ENCODE results near the gene SPECC1. TPM values are rescaled to one million over a fixed set of nuclear protein-coding genes. Genes with fewer than 3 reads are reported as not detected.
A peak's percentile ranks its signal among the peaks of the same experiment; 100 is the strongest.

Gene SPECC1
- total and polyA plus RNA-seq, 2 experiments from 2014 or later: 1.3 to 1.5 TPM

GRCh38 chr17:20155258-20156195, 146.4 kb downstream of the SPECC1 start:
- Histone ChIP-seq H3K79me2 (ENCODE audit: insufficient read depth) (no peaks in the 10 kb centered on the region), H3F3A (ENCODE audit: insufficient read depth) (no peaks in the 10 kb centered on the region), H3K9ac (peak overlapping the region; percentile 57), H3K9me2 (ENCODE audit: insufficient read depth) (no peaks in the 10 kb centered on the region), H3K4me3 (peak overlapping the region; percentile 74), H3K9me3 (ENCODE audit: low read depth) (no peaks in the 10 kb centered on the region), H3K36me3 (ENCODE audit: low read depth) (no peaks in the 10 kb centered on the region), H3K27me3 (replicated peaks; ENCODE audit: insufficient read depth) (peaks cover 16% of the 10 kb centered on the region), H3K27ac (no peak overlapping the region), H4K20me1 (ENCODE audit: insufficient read depth) (no peaks in the 10 kb centered on the region), H2AFZ (peak overlapping the region; percentile 83), H3K4me2 (ENCODE audit: unreplicated experiment) (peak overlapping the region; percentile 74), H3K4me1 (ENCODE audit: insufficient read depth) (no peaks in the 10 kb centered on the region)
- 12 to 15% methylated on average over 53 to 62 of the region's 69 CpGs for WGBS, 2 experiments (ENCODE audit: low coverage in 1 of 2, low lambda C conversion rate in 2 of 2, missing lambda C conversion rate in 2 of 2)
- DNase-seq: peak; percentile 83
- in situ Hi-C loops (cut with MboI): no loop called here
- TF ChIP-seq EZH2phosphoT487 (IDR thresholded peaks at IDR 0.05; ENCODE audit: insufficient read depth, low read depth) (no peak), EZH2 (IDR thresholded peaks at IDR 0.05; ENCODE audit: insufficient read depth, poor library complexity, severe bottlenecking) (no peak)

DNA sequence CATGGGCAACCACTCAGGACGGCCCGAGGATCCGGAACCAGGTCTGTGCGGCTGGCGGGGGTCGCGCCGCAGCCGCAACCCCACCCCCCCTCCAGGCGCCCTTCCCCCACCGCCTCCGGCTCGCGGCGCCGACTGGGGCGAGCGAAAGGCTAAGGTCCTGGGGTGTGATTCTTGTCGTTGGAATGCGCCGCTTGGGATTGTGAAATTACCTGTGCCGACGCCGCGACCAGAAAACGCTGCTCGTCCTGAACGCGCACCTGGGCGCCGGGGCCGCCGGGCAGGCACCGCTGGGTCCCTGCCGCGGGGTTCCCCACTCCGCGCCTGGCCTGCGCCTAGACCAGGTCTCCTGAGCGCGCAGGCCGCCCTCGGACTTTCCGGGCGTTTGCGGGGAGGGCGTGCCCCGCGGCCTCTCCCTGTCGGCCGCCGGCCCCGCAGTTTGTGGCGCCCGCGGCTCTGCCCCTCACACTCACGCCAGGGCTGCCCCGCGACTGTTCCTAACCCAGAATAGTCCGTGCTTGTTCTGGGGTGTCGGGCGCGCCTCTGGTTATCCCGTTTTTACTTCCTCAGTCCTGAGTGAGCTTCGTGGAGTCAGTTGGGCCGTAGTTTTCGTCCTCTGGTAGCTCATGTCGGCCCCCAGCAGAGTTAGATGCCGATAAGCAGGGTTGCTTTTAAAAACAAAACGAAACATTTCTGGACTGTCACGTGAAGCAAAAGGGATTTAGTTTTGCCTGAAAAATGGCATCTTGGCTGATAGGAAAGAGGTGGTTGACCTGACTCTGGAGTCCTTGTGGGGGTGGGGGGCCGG, 147.2 kb downstream of the SPECC1 start:
- Histone ChIP-seq H4K20me1 (ENCODE audit: insufficient read depth) (no peaks in the 10 kb centered on the region), H3K36me3 (ENCODE audit: low read depth) (no peaks in the 10 kb centered on the region), H3K79me2 (ENCODE audit: insufficient read depth) (no peaks in the 10 kb centered on the region), H3K4me1 (ENCODE audit: insufficient read depth) (no peaks in the 10 kb centered on the region), H2AFZ (peak overlapping the region; percentile 83), H3K9me3 (ENCODE audit: low read depth) (no peaks in the 10 kb centered on the region), H3K27me3 (replicated peaks; ENCODE audit: insufficient read depth) (peaks cover 16% of the 10 kb centered on the region), H3F3A (ENCODE audit: insufficient read depth) (no peaks in the 10 kb centered on the region), H3K9ac (peak overlapping the region; percentile 57), H3K4me2 (ENCODE audit: unreplicated experiment) (peak overlapping the region; percentile 74), H3K27ac (no peak overlapping the region), H3K4me3 (peak overlapping the region; percentile 74), H3K9me2 (ENCODE audit: insufficient read depth) (no peaks in the 10 kb centered on the region)
- peak; percentile 47 for DNase-seq
- TF ChIP-seq EZH2phosphoT487 (IDR thresholded peaks at IDR 0.05; ENCODE audit: insufficient read depth, low read depth) (no peak), EZH2 (IDR thresholded peaks at IDR 0.05; ENCODE audit: insufficient read depth, poor library complexity, severe bottlenecking) (no peak)
- 1 to 2% methylated on average over 51 to 61 of the region's 72 CpGs for WGBS, 2 experiments (ENCODE audit: low coverage in 1 of 2, low lambda C conversion rate in 2 of 2, missing lambda C conversion rate in 2 of 2)
- in situ Hi-C loops (cut with MboI): no loop called here

DNA sequence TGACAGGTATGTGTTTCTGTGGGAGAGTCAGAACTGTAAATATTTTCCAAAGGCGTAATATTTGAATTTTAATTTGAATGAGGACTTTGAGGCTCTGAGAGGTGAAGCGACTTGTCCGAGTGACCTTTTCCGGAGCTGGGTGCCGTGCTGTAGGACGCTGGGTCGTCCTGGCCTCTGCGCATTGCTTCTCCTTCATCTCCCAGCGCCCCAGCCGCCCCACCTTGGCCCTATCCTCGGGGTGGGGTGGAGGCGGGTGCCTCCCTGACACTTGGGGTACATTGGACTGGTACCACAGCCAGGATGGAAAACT, 147.8 kb downstream of the SPECC1 start:
- no peak for DNase-seq
- Histone ChIP-seq H3K27me3 (replicated peaks; ENCODE audit: insufficient read depth) (peaks cover 16% of the 10 kb centered on the region), H3K4me2 (ENCODE audit: unreplicated experiment) (peak overlapping the region; percentile 74), H3K79me2 (ENCODE audit: insufficient read depth) (no peaks in the 10 kb centered on the region), H3K4me3 (peak overlapping the region; percentile 74), H3K9me2 (ENCODE audit: insufficient read depth) (no peaks in the 10 kb centered on the region), H3F3A (ENCODE audit: insufficient read depth) (no peaks in the 10 kb centered on the region), H3K27ac (no peak overlapping the region), H3K4me1 (ENCODE audit: insufficient read depth) (no peaks in the 10 kb centered on the region), H4K20me1 (ENCODE audit: insufficient read depth) (no peaks in the 10 kb centered on the region), H3K9me3 (ENCODE audit: low read depth) (no peaks in the 10 kb centered on the region), H3K9ac (no peak overlapping the region), H3K36me3 (ENCODE audit: low read depth) (no peaks in the 10 kb centered on the region), H2AFZ (peak overlapping the region; percentile 83)
- TF ChIP-seq EZH2 (IDR thresholded peaks at IDR 0.05; ENCODE audit: insufficient read depth, poor library complexity, severe bottlenecking): peak; percentile 26
- no peak for TF ChIP-seq EZH2phosphoT487 (IDR thresholded peaks at IDR 0.05; ENCODE audit: insufficient read depth, low read depth)
- 80 to 82% methylated on average over 12 of the region's 12 CpGs for WGBS, 2 experiments (ENCODE audit: low coverage in 1 of 2, low lambda C conversion rate in 2 of 2, missing lambda C conversion rate in 2 of 2)
- in situ Hi-C loops (cut with MboI): no loop called here

- H3K27me3 ChIP-seq (replicated peaks; ENCODE audit: insufficient read depth): peaks cover 16% of the 10 kb centered on the region
- no peaks in the 10 kb centered on the region for H3K79me2 ChIP-seq (ENCODE audit: insufficient read depth)
- 75 to 84% methylated on average over 5 of the region's 5 CpGs for WGBS, 2 experiments (ENCODE audit: low coverage in 1 of 2, low lambda C conversion rate in 2 of 2, missing lambda C conversion rate in 2 of 2)
- DNase-seq: no peak
- H3K4me3 ChIP-seq: no peak overlapping the region
- H2AFZ ChIP-seq: no peak overlapping the region
- H3F3A ChIP-seq (ENCODE audit: insufficient read depth): no peaks in the 10 kb centered on the region
- no peaks in the 10 kb centered on the region for H3K9me2 ChIP-seq (ENCODE audit: insufficient read depth)
- TF ChIP-seq EZH2phosphoT487 (IDR thresholded peaks at IDR 0.05; ENCODE audit: insufficient read depth, low read depth): no peak
- TF ChIP-seq EZH2 (IDR thresholded peaks at IDR 0.05; ENCODE audit: insufficient read depth, poor library complexity, severe bottlenecking): no peak
- no peak overlapping the region for H3K9ac ChIP-seq
- no peaks in the 10 kb centered on the region for H3K9me3 ChIP-seq (ENCODE audit: low read depth)
- H4K20me1 ChIP-seq (ENCODE audit: insufficient read depth): no peaks in the 10 kb centered on the region
- H3K4me1 ChIP-seq (ENCODE audit: insufficient read depth): no peaks in the 10 kb centered on the region
- no peak overlapping the region for H3K27ac ChIP-seq
- no peaks in the 10 kb centered on the region for H3K36me3 ChIP-seq (ENCODE audit: low read depth)
- no peak overlapping the region for H3K4me2 ChIP-seq (ENCODE audit: unreplicated experiment)
- in situ Hi-C loops (cut with MboI): no loop called here
Observed at GRCh38 chr17:20158580-20158979, 149.4 kb downstream of the SPECC1 start.

Measured in GM23248 (cell line).